Thyroid gland (tissue), 4 donors: ENCODE data around the gene EXT2.

Experiments used
- POLR2A ChIP-seq, 2 donors: fragments of 450-650 bp; IDR thresholded peaks; one replicate each; pipeline ENCODE4 v1.6.1; 2017; ENCODE audit warnings: antibody characterized with exemption in 2 of 2, mild to moderate bottlenecking in 2 of 2, moderate library complexity in 1 of 2
- TF ChIP-seq, protein P1 (sequence below), 6 experiments: fragments of 200-600 bp in 3 of 6; fragments of 450-650 bp in 3 of 6; sonication (generic) in 3 of 6; IDR thresholded peaks; one replicate each; pipeline ENCODE4 v1.5.1; 2016 to 2019; ENCODE audit warnings: antibody characterized with exemption in 6 of 6, mild to moderate bottlenecking in 2 of 6, inconsistent platforms in 1 of 6, moderate library complexity in 1 of 6

DNA sequence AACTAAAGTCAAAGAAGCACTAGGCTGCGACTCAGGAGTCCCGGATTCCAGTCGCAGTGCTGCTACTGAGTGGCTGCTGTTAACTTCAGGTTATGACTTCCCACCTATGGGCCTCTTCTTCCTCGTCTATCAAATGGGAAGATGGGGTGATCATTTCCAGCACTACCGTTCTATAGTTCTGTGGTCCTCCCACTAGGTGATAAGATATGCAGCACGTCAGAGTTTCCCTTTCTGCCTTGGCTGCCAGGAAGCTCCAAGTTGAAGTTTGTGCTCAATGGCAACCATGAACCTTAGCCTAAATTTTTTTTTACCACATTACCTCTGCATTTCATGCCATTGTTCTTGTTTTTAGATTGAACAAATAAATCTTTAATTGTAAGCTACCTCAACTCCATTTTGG, 175.8 kb downstream of the EXT2 start:
- TF ChIP-seq, protein P1, sequence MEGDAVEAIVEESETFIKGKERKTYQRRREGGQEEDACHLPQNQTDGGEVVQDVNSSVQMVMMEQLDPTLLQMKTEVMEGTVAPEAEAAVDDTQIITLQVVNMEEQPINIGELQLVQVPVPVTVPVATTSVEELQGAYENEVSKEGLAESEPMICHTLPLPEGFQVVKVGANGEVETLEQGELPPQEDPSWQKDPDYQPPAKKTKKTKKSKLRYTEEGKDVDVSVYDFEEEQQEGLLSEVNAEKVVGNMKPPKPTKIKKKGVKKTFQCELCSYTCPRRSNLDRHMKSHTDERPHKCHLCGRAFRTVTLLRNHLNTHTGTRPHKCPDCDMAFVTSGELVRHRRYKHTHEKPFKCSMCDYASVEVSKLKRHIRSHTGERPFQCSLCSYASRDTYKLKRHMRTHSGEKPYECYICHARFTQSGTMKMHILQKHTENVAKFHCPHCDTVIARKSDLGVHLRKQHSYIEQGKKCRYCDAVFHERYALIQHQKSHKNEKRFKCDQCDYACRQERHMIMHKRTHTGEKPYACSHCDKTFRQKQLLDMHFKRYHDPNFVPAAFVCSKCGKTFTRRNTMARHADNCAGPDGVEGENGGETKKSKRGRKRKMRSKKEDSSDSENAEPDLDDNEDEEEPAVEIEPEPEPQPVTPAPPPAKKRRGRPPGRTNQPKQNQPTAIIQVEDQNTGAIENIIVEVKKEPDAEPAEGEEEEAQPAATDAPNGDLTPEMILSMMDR (IDR thresholded peaks at IDR 0.05), result no peak
- no peak for TF ChIP-seq POLR2A (IDR thresholded peaks at IDR 0.05)
